Liver (tissue), 10 donors: ENCODE results near the gene BNC2. TPM values are rescaled to one million over a fixed set of nuclear protein-coding genes. Genes with fewer than 3 reads are reported as not detected.

Experiments used
- DNase-seq: peaks from one replicate; pipeline ENCODE4 v3.0.0-alpha.2; 2017; ENCODE audit warnings: low spot score
- H3K27ac ChIP-seq, 2 donors: one replicate each; pipeline ENCODE4 v1.7.0; 2013; ENCODE audit warnings: inconsistent platforms in 2 of 2, low read length in 2 of 2, control low read depth in 1 of 2, low read depth in 1 of 2, mild to moderate bottlenecking in 1 of 2
- H3K27me3 ChIP-seq, 4 donors: one replicate each; pipeline versions ENCODE4 v1.6.1 to v1.7.0; 2013; ENCODE audit warnings: low read length in 3 of 4, inconsistent platforms in 1 of 4, mild to moderate bottlenecking in 1 of 4, moderate library complexity in 1 of 4; ENCODE audit not compliant: control insufficient read depth in 4 of 4, insufficient read depth in 4 of 4
- H3K36me3 ChIP-seq, 4 donors: one replicate each; pipeline versions ENCODE4 v1.6.1 to v1.7.0; 2013; ENCODE audit warnings: low read length in 3 of 4, mild to moderate bottlenecking in 3 of 4, low read depth in 1 of 4, moderate library complexity in 1 of 4; ENCODE audit not compliant: control insufficient read depth in 4 of 4, insufficient read depth in 3 of 4
- H3K4me1 ChIP-seq, 4 donors: one replicate each; pipeline versions ENCODE4 v1.6.1 to v1.7.0; 2013; ENCODE audit warnings: low read length in 3 of 4, mild to moderate bottlenecking in 3 of 4, moderate library complexity in 1 of 4; ENCODE audit not compliant: control insufficient read depth in 4 of 4, insufficient read depth in 4 of 4
- H3K4me3 ChIP-seq, 3 donors: one replicate each; pipeline versions ENCODE4 v1.6.1 to v1.7.0; 2013; ENCODE audit warnings: low read length in 3 of 3, control low read depth in 1 of 3, low read depth in 1 of 3, mild to moderate bottlenecking in 1 of 3
- H3K9ac ChIP-seq, 2 donors: one replicate each; pipeline ENCODE4 v1.7.0; 2013; ENCODE audit warnings: low read length in 2 of 2, mild to moderate bottlenecking in 2 of 2, moderate library complexity in 2 of 2, control low read depth in 1 of 2, low read depth in 1 of 2
- H3K9me3 ChIP-seq, 4 donors: one replicate each; pipeline versions ENCODE4 v1.6.1 to v1.7.0; 2013; ENCODE audit warnings: low read length in 3 of 4; ENCODE audit not compliant: control insufficient read depth in 4 of 4
- EGR1 ChIP-seq, 2 donors: IDR thresholded peaks; 2 replicates each; pipeline ENCODE4 v1.6.1; 2016 to 2018; ENCODE audit warnings: antibody characterized with exemption in 2 of 2, low read depth in 2 of 2
- FOXA2 ChIP-seq: IDR thresholded peaks from 2 replicates; pipeline ENCODE4 v1.6.1; 2016; ENCODE audit warnings: antibody characterized with exemption
- HNF4A ChIP-seq, 2 donors: conservative IDR thresholded peaks; 2 replicates each; pipeline ENCODE4 v1.6.1; 2016; ENCODE audit warnings: antibody characterized with exemption in 2 of 2, mild to moderate bottlenecking in 2 of 2
- HNF4G ChIP-seq: IDR thresholded peaks from 2 replicates; pipeline ENCODE4 v1.6.1; 2016; ENCODE audit warnings: antibody characterized with exemption
- MAX ChIP-seq: IDR thresholded peaks from 2 replicates; pipeline ENCODE4 v1.6.1; 2016; ENCODE audit warnings: antibody characterized with exemption
- NR2F2 ChIP-seq: IDR thresholded peaks from 2 replicates; pipeline ENCODE4 v1.6.1; 2016; ENCODE audit warnings: antibody characterized with exemption
- ZBTB33 ChIP-seq: IDR thresholded peaks from 2 replicates; pipeline ENCODE4 v1.6.1; 2016; ENCODE audit warnings: antibody characterized with exemption
- WGBS: extraction: QIAGEN DNeasy Blood & Tissue Kit; methylation state at CpG from one replicate; pipeline ENCODE4 v1.1.7; 2013; 5-methylcytosine and 5-hydroxymethylcytosine counted together
- polyA plus RNA-seq, 2 donors: library from polyadenylated mRNA; stranded (reverse) in 1 of 2; unstranded in 1 of 2; fragments of 200-250 nt in 1 of 2; fragments of >200 nt in 1 of 2; fragmentation: Nextera tagmentation in 1 of 2; extraction: Ambion mirVana in 1 of 2; gene quantifications; one replicate each; pipeline versions ENCODE4 v1.2.1 to v1.2.3, GENCODE V29; 2013 to 2015
- small RNA-seq: library from RNA; depleted of rRNA; stranded (forward); fragments of <200 nt; gene quantifications from one replicate; pipeline ENCODE3, GENCODE V24; 2014
- total RNA-seq, 2 donors: library from RNA; depleted of rRNA; stranded (reverse); fragments of >200 nt; gene quantifications; one replicate each; pipeline ENCODE4 v1.2.3, GENCODE V29; 2014
- donor health status: healthy.
- donor health status: healthy.
- donor health status: healthy.
- donor health status: healthy.
- donor health status: healthy.

Gene BNC2
- total and polyA plus RNA-seq, 4 donors, result 0.07 to 0.67 (median 0.08) TPM

- Histone ChIP-seq H3K27me3 (no peaks in the 10 kb centered on the region), H3K9ac (no peak overlapping the region), H3K4me3 (no peak overlapping the region), H3K36me3 (no peaks in the 10 kb centered on the region), H3K4me1 (no peaks in the 10 kb centered on the region), H3K9me3 (no peaks in the 10 kb centered on the region), H3K27ac (no peak overlapping the region)
- 92% methylated on average over 3 of the region's 3 CpGs for WGBS
- no peak for TF ChIP-seq MAX
- no peak for TF ChIP-seq EGR1 (IDR thresholded peaks at IDR 0.05; ENCODE audit: low read depth in 2 of 2)
- TF ChIP-seq ZBTB33, result no peak
- TF ChIP-seq HNF4A (conservative IDR thresholded peaks at IDR 0.05), result no peak
- TF ChIP-seq HNF4G, result no peak
- no peak for TF ChIP-seq NR2F2
- no peak for TF ChIP-seq FOXA2
- no peak for DNase-seq
Observed at GRCh38 chr9:16360247-16360646, 510.2 kb downstream of the BNC2 start.

Small RNAs within 50 kb of the gene (small RNA-seq; reads per million reads assigned to genes)
- gene LSM1P1, result not detected
